ENCODE results near the gene ABT1. TPM values are rescaled to one million over a fixed set of nuclear protein-coding genes. Genes with fewer than 3 reads are reported as not detected.
"Not testable (repeated sequence)": the region's sequence is repeated elsewhere in the genome, so short reads cannot be mapped to it uniquely, and the experiment has no call there.

Gene ABT1
- 12.4 and 12.7 TPM in 2 replicates for total RNA-seq (2014; rRNA removed; shearing (Covaris generic))
- 14.1 and 16.0 TPM in 2 replicates for polyA plus RNA-seq (2014; cell fraction: nucleus; rRNA removed)

DNA sequence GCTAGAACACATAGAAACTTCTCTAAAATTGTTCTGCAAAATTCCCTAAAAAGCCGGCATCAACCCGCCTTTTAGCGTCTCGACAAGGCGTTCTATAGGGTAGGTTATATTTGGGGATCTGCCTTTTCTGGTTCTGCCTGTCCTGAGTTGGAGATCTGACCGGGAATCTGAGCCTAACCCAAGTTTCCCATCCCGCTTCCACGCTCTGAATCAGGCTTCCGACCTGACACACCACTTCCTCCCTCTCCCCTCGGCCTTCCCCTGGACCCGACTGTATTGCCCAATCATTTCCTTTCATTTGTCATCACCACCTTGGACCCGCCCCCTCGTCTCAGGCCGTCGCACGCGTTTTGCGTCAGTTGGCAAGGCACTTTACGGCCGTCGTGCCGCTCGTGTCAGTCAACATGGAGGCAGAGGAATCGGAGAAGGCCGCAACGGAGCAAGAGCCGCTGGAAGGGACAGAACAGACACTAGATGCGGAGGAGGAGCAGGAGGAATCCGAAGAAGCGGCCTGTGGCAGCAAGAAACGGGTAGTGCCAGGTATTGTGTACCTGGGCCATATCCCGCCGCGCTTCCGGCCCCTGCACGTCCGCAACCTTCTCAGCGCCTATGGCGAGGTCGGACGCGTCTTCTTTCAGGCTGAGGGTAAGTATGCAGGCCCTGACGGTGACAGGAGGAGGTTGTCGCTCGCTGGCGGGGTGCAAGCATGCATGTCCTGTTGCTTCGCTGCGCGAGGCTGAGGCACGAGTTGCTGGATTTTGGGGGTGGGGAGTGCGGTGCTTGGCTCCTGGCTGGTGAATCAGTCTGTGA lies at the start of gene ABT1:
Gene ABT1 (plus strand): TSS at position 375 of the 810 bp plus-strand sequence. CDS start 30 bp downstream, at position 405.
- peak; percentile 97 for DNase-seq (ENCODE audit: extremely low read depth, low read depth)

DNA sequence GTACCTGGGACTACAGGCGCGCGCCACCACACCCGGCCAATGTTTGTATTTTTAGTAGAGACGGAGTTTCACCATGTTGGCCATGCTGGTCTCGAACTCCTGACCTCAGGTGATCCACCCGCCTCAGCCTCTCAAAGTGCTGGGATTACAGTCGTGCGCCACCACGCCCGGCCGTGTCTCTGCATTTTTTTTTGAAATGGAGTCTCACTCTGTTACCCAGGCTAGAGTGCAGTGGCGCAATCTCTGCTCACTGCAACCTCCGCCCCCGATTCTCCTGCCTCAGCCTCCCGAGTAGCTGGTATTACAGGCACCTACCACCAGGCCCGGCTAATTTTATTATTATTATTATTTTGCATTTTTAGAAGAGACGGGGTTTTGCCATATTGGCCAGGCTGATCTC lies 49.4 kb upstream of the ABT1 start:
- not testable (repeated sequence) for DNase-seq (ENCODE audit: extremely low read depth, low read depth)

DNA sequence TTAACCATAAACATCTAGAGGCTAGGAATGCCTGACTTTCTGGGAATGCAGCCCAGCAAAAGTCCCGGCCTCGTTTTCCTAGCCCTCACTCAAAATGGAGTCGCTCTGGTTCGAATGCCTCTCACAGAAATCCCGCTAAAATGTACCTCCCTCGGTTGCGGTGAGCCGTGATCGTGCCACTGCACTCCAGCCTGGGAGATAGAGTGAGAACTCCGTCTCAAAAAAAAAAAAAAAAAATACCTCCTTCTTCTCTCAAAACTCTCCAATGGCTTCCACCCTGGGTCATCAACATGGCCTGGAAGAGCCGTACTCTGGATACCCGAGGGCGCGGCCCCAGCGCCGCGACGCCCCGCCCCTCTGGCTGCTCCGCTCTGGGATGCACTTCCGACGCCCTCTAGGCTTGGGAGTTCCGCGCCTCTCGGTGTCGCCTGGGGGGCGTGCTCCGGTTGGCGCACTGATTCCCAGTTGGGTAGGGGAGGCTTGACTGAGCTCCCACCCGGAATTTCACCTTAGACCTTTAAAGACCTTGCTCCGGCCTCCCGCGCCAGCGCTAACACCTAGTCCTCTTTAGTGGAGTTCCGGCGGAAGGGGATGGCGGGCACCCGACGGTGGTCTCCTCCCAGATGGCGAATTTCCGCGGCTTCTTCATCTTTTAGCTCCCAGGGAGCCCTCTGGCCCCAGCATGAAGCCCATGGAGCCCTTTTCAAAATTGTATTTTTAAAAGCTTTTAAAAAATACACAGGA lies 46.3 kb upstream of the ABT1 start:
- no peak for DNase-seq (ENCODE audit: extremely low read depth, low read depth)

DNA sequence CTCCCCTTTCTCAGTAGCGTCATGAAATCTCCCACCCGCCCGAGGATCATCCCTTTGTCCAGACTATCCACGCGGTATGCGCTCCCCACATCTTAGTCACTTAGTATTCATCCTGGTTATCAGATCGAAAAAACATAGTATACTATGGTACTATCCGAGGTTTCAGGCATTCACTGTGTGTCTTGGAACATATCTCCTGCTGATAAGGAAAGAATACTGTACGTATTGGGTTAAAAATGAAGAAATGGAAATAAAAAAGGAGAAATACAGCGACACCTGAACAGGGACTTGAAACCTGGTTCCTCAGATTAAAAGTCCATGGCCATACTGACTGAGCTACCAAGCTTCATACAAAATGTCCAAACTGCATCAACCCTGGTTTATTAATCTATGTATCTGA lies 44.5 kb upstream of the ABT1 start:
- no peak for DNase-seq (ENCODE audit: extremely low read depth, low read depth)

DNA sequence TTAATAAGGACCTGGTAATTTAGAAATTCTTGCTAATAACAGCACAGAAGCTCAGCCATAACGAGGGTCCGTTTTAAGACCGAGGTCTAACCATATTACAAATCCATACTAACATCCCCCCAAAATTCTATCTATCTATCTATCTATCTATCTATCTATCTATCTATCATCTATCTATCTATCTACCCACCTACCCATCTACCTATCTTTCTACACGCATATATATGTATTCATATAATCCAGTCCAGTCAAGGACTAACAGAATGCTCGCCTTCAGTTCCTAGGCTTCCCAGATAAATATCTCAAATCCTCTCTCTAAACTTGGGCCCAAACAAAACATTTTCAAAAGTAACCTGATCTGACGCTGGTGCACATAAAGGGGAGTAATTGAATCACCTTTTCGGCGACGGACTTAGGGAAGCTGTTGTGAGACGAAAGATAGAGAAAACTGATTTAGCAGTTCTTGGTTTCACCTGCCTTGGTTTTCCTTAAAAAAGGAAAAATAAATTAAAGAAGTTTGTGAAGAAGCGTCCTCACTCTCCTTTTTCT lies 44.0 kb upstream of the ABT1 start:
- DNase-seq (ENCODE audit: extremely low read depth, low read depth) = no peak

DNA sequence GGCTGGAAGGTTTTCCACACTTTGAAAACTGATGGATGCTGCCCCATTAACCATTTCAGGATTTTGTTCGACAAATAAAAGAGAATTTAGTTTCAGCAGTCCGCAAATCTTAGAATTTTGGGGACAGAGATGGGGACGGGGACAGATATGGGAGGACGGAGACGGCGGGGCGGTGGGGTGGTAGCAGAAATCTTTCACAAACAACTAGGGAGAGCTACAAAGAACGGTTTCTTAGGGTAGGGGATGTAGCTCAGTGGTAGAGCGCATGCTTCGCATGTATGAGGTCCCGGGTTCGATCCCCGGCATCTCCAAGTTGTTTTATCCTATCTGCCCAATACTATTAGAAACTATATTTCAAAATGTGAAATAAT lies 43.5 kb upstream of the ABT1 start:
- DNase-seq (ENCODE audit: extremely low read depth, low read depth) = no peak

DNA sequence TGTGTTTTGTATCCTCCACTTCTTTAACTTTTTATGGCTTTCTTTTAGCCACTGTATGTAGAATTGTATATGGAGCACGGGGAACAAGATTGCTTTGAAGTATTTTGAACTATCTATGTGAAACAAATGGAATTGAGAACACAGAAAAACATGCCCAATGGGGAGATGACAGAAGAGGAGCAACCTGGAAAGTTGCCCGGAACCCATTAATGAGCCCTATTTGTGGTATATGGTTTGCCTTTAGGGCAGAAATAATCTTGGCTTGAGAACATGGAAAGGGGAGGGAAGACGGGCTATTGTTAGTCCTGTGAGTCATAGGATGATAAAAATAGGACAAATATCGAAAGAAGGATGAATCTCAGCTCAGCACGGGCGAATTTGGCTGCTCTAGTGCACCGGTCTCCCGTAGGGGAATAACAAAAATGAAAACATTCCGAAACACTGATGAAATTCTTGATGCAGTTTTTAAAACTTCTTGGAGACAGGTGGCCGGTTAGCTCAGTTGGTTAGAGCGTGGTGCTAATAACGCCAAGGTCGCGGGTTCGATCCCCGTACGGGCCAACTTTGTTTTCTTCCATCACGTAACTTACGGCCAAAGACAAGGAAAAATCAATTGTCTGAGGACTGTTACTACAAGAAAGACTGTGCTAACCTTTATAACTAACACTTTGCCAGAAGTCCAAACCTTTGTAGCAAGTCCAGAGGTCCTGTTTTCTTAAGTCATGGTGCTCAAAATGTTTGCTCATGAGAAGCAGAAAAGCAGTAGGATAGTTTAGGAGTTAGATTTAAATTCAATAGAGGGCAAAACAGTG lies 42.9 kb upstream of the ABT1 start:
- peak; percentile 77 for DNase-seq (ENCODE audit: extremely low read depth, low read depth)

DNA sequence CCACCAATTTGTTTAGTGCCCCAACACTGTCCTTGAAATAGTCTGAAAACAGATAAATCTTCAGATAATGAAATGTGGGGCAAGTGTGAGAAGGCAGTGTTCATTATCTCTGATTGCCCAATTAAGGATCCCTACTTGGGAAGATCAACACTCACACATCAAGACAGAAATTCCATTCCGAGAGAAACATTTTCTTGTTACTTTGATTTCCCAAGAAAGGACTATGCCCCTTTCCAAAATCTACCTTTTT lies 42.4 kb upstream of the ABT1 start:
- DNase-seq (ENCODE audit: extremely low read depth, low read depth) = no peak

DNA sequence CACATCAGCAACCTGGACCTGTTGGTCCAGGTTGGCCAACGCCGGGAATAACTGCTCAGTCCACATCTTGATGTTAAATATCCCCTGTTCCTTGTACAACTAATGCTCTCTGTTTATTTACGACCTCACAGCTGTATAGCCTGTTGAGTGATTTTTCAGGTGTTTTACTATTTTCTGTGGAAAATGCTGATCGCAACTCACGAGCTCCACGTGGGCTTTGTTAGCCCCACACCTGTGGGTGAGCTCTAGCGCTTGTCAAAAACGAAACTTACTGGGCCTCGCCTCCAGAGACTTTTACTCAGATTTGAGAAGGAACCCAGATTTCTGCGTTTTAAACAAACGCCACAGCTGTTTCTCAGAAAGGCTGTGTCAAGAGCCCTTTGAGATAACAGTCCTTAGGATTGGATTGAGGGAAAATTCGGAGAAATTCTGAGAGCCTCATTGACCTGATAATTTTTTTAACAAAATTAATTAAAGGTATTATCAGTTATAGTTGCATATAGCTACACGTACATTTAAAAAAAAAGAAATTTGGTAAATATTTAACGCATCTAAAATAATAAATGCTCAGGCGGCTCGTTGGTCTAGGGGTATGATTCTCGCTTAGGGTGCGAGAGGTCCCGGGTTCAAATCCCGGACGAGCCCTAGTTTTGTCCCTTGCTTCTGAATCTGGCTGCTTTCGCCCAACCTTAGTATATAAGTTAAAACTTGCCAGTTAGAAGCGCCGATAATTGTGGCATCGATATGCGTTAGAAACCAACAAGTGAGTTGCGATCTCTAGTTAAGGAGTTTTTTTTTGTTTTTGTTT lies 41.9 kb upstream of the ABT1 start:
- DNase-seq (ENCODE audit: extremely low read depth, low read depth) = no peak

DNA sequence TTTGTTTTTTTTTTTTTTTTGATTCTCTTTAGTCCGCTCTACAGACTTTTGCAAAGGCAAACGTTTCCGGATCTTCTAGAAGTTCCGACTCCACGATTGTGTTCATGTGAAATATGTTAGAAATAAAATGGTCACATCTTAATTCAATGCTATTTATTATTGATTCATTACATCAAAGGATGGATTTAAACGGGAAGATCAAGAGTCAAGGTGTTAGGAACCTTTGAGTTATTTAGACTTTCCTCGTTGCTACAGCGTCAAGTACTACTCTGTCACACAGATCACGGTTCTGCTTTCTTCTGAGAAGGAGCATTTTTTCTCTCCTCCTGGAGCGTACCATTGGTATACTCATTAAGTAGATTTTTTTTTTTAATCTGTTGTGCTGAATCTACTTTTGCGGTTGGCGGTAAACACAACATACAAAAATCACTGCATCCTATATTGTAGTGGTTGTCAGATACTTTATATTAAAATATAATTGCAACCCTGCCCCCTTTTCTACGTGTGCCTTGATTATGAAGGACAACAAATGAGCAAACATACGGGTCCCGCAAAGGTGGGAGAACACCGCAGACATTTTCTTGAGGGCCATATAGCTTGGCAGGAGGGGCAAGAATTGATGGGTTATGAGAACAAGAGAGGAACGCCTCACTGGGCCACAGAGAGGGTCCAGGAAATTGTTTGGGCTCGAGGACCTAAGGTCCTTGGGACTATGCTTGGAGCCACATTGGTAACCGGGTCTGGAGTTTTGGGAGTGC lies 41.1 kb upstream of the ABT1 start:
- no peak for DNase-seq (ENCODE audit: extremely low read depth, low read depth)

DNA sequence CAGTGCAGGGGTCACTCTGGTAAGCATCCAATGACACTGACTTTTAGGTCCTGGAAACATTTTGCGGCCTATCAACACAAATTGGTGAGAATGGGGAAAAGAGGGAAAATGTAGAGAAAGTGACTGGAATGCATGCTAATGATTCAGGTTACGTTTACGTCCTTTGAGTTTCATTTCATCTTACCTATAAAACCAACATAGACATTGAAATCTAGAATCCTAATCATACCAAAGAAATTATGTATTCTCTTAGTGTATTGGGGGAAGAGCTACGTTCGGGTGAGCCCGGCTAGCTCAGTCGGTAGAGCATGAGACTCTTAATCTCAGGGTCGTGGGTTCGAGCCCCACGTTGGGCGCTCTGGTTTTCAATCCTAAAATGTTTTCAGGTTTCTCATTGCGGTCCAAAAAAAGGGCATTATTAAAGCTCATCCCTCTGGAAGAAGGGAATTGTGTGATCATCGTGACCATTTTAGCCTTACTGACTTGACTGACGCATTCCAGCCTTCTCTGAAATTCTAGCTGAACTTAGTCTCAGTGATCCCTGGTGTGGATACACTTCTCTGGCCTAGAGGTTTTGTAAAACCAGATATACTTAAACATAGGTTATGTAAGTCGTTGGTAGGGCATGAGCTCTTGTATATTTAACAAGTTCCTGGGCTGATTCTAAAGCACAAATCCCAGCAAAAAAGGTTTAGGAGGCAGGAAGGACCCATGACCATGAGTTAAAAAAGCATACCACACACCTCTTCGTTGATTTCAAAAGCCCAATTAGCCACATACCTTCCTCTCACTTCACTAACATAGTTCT lies 40.3 kb upstream of the ABT1 start:
- peak; percentile 80 for DNase-seq (ENCODE audit: extremely low read depth, low read depth)

DNA sequence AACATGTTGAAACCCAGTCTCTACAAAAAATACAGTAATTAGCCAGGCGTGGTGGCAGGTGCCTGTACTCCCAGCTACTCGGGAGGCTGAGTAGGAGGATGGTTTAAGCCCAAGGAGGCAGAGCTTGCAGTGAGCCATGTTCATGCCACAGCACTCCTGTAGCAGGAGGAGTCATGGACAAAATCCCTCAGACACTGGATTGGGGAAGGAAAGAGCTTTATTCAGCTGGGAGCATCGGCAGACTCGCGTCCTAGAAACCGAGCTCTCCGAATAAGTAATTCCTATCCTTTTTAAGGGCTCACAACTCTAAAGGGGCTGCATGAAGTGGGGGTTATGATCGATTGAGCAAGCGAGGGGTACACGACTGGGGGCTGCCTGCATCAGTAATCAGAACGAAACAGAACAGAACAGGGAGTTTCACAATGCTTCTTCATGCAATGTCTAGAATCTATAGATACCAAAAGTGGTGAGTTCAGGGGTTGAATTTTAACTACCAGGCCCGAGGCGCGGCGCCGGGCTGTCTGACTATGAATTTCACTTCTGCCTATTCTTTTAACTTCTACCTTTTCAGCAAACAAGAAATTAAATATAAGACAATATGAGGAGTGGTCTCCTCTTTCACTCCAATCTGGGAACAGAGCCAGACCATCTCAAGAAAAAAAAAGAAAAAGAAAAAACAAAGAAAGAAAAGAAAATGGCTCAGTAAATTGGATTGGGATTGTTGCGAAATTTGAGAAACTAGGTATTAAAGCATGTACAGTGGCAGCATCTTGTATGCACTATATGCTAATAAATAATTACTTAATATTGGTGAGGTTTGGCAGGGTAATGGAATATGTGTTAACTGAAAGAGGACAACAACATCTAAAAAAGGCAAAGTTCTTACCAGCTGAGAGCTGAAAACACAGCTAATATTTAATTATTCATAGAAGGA lies 35.0 kb upstream of the ABT1 start:
- DNase-seq (ENCODE audit: extremely low read depth, low read depth) = no peak

DNA sequence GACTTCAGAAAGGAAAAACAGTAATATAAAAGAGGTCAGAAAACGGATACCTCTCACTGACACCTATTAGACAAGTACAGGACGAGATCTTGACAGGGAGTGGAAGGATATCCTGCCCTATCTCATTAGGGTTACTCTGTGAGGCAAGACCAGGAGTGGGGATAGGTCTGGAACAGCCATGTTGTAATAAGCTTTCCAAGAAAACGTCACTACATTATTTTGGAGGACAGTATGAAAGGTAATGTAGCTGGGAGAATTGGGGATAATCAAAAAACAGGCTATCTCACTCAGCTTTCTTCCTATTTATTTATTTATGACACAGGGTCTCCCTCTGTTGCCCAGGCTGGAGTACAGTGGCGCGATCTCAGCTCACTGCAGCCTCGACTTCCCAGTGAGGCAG lies 33.3 kb upstream of the ABT1 start:
- DNase-seq (ENCODE audit: extremely low read depth, low read depth) = no peak

DNA sequence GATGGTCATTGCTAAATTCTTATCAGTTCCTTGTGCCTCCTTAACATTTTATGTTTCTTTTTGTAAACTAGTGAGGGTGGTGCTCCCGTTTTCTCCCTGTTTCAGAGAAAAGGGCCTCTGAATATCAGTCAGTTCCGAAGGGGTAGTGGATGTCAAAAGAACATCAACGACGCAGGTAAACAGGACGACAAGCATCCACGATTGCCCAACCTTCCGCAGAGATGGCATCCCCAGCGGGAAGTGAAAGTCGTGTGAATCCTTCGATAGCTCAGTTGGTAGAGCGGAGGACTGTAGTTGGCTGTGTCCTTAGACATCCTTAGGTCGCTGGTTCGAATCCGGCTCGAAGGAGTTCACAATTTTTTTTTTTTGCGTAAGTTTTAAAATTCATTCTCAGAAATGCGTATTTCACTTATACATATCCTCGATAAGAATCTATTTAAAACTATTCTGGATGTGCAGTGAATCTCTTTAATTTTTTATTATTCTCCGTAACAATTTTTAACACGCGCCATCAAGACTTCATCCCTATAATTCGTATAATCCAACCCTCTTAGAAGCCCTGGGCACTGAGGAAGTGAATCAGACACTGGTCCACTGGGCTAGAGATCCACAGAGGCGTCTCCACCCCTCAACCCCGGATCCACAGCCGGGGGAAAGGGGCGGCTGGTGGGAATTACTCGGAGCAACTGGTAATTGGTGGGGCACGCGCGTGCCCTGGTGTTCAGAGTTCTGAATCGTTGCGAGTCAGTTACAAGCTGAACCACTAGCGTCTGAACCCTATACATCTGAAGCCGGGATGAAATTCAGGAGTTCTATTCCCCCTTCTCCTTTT lies 27.9 kb upstream of the ABT1 start:
- peak; percentile 92 for DNase-seq (ENCODE audit: extremely low read depth, low read depth)

DNA sequence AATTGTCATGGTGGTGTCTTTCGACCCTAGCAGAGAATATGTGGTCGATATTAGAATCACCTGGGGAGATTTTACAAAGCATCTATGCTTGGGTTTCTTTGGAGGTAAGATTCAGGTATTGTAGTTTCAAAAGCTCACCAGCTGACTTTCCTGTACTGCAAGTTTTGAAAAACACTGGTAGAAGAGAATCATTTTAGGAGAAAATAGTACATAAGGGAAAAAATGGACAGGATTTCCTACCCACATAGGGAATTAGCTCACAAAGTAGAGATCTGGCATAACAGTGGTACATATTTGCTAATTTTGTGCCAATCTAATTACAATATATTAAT lies 27.4 kb upstream of the ABT1 start:
- DNase-seq (ENCODE audit: extremely low read depth, low read depth) = no peak

DNA sequence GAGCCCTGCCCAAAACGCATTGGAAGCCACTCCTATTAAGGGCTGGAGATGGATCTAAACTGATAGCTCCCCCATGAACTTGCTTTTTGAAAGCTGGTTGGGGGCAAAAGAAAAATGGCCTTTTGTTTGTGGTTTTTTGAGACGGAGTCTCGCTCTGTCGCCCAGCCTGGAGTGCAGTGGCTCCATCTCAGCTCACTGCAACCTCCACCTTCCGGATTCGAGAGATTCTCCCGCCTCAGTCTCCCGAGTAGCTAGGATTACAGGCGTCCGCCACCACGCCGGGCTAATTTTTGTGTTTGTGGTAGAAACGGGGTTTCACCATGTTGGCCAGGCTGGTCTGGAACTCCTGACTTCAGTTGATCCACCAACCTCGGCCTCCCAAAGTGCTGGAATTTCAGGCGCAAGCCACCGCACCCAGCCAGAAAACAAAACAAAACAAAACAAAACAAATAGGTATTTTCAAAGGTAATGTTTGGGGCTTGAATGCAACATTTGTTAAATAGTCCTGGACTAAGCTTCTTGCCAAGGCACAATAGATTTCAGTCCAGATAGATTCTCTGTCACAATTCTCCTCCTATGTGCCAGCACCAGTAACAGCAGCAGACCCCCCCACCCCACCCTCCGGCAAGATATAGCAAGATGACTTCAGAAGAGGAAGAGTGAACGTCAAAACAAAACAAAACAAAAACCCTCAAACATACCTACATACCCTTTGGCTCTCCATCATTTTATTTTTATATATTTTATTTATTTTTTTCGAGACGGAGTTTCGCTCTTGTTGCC lies 26.5 kb upstream of the ABT1 start:
- DNase-seq (ENCODE audit: extremely low read depth, low read depth) = no peak
